Measurements from ENCODE around the gene SERPINA6.
"Not testable (repeated sequence)": the region's sequence is repeated elsewhere in the genome, so short reads cannot be mapped to it uniquely, and the experiment has no call there.

SERPINA6 gene

DNA sequence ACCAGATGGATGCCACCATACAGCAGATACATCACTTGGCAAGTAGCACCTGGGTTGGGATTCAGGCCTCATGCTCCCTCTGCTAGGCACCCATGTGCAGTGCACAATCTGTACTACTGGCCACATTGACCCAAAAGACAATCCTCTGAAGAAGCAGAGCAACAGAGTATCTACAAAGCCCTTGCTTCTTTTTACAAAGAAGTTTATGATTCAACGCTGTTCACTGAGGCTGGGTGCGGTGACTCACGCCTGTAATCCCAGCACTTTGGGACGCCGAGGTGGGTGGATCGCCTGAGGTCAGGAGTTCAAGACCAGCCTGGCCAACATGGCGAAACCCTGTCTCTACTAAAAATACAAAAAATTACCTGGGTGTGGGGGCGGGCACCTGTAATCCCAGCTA, 31.1 kb upstream of the SERPINA6 start:
- not testable (repeated sequence) for DNase-seq

GRCh38 chr14:94349276-94349675, 26.1 kb upstream of the SERPINA6 start:
- no peak for DNase-seq

DNA sequence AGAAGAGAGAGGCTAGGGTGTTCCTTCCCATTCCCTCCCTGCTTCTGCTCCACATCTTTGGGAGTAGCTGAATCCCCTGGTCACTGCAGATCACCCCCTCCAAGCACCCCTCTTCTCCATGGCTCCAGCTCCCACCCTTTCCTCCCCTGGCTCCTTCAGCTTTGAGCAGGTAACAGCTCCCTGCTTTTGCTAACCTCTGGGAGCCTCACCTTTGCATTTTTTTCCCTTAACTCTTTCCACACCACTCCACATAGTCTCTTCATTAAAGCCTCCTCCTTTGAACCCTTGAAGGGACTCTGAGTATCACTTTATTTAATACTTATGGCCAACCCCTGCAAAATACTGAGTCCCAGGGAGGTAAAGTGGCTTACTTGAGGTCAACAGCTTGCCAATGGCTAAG, 25.7 kb upstream of the SERPINA6 start:
- DNase-seq = no peak

DNA sequence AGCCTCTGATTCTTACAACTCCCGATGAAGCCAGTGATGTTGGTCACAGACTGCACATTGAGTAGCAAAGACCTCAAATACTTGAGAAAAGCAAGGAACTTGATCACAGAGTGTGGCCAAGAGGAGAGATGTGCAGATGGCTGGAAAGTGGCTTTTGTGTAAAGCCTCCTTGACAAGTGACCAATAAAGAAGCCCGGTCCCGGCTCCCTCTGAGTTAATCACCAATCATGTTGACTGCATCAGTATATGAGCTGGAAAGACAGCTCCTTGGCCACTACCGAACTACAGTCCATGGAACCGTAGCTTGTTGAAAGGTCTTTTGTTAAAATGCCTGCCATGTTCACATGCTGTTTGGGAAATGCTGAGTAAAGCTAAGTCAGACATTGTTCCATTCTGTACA, 23.7 kb upstream of the SERPINA6 start:
- DNase-seq = no peak

- peak; percentile 5 for DNase-seq
Observed at GRCh38 chr14:94346065-94346786, 23.1 kb upstream of the SERPINA6 start.

DNA sequence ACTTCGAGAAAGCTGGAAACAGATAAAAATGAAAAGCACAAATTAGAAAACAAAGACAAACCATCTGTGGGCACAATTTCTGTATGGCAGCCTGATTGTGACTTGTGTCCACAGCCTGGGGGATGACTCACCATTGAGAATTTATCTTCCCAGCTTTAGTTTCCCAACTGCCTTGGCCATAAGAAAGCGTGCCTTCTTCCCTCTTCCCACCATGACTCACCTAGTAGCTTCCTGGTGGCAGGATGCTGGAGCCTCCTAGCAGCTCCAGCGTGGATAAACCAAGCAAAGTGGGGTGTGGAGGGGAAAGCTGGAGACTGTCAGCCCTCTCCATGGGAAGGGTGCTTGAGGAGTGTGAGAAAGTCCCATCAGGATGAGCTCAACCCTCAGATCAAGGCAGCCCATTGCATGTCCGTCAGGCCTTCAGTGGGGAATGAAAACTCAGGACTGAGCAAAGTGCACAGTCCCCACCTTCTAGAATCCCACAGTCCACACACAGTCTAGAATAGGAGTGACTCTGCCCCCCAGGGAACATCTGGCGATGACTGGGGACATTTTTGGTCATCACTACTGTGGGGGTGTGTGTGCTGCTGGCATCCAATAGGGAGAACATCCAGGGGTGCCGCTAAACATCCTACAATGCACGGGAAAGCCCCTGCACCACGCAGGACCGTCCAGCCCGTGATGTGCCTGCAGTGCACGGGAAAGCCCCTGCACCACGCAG, 22.4 kb upstream of the SERPINA6 start:
- no peak for DNase-seq

GRCh38 chr14:94344389-94344788, 21.3 kb upstream of the SERPINA6 start:
- no peak for DNase-seq

- no peak for DNase-seq
Observed at GRCh38 chr14:94343238-94344005, 20.3 kb upstream of the SERPINA6 start.

GRCh38 chr14:94342334-94342934, 19.3 kb upstream of the SERPINA6 start:
- no peak for DNase-seq

DNA sequence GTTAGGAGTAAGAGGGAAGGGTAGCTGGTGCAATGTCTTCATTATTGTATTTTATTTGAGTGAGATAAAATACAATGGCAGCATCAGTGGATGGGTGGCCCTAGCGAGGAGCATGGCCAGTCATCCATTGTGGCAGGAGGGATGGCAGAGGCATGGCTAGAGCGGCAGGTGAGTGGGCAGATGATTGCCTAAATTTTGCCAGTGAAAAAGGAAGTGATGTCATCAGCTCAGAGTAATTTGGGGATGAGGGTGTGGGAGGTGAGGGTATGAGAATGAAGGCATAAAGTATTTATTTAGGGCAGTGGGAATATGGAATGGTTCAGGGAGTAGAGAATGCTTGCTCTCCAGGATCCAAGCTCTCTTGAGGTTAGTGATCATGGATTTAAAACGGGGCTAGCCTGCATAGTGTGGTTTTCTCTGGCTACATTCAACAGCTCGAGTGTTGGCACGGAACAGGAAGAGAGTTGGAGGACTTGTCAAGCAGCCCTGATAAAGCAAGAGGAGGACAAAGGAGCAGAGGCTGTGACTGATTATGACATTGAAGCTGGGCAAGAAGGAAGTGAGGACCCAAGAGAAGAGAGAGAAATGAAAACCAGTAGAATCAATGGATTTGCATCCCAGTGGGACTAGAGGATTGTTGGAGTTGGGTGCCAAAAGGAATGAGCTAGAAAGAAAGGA, 18.7 kb upstream of the SERPINA6 start:
- DNase-seq = no peak

GRCh38 chr14:94340533-94340932, 17.4 kb upstream of the SERPINA6 start:
- no peak for DNase-seq

- no peak for DNase-seq
Observed at GRCh38 chr14:94338023-94338422, 14.9 kb upstream of the SERPINA6 start.

- DNase-seq = no peak
Observed at GRCh38 chr14:94337274-94337673, 14.1 kb upstream of the SERPINA6 start.

DNA sequence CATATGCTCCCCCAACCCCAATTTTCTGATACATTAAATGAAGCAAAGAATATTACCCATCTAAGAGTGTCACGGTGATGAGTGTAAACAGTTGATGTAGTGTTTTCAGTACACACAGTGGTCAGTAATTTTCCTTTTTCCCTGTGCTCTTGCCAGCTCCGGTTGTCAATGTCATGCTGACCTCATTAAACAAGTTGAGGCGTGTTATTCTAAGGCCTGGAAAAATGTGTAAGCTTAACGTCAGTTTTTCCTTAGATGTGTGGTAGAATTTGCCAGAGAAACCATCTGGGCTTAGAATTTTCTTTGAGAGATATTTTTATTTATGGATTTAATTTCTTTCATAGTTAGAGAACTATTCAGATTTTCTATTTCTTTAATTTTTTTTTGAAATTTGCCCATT, 11.7 kb upstream of the SERPINA6 start:
- no peak for DNase-seq

DNA sequence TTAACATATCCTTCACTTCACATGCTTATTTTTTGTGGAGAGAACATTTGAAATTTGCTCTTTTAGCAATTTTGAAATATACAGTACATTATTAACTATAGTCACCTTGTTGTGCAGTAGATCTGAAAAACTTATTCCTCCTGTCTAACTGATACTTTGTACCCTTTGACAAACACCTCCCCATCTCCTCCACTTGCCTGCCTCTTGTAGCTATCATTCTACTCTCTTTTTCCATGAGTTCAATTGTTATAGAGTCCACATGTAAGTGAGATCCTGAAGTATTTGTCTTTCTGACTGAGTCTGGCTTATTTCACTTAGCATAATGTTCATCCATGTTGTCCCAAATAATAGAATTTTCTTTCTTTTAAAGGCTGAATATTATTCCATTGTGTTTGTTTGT, 9.5 kb upstream of the SERPINA6 start:
- no peak for DNase-seq

- no peak for DNase-seq
Observed at GRCh38 chr14:94332063-94332583, 9.0 kb upstream of the SERPINA6 start.

- DNase-seq = no peak
Observed at GRCh38 chr14:94331462-94331861, 8.3 kb upstream of the SERPINA6 start.

GRCh38 chr14:94330857-94331256, 7.7 kb upstream of the SERPINA6 start:
- no peak for DNase-seq

DNA sequence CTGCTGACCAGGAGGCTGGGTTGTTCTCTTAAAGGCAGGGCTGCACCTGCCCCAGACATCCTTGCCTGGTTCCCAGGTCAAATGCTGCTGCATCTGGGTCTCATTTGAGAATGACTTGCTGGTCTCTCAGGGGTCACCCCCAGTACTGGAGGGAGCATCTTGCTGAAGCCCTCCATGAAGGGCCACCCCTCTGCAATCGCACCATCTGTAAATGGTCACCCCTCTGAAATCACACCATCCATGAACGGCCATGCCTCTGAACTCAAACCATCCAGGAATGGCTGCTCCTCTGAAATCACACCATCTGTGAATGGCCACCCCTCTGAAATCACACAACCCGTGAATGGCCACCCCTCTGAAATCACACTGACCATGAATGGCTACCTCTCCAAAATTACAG, 7.3 kb upstream of the SERPINA6 start:
- DNase-seq = no peak

DNA sequence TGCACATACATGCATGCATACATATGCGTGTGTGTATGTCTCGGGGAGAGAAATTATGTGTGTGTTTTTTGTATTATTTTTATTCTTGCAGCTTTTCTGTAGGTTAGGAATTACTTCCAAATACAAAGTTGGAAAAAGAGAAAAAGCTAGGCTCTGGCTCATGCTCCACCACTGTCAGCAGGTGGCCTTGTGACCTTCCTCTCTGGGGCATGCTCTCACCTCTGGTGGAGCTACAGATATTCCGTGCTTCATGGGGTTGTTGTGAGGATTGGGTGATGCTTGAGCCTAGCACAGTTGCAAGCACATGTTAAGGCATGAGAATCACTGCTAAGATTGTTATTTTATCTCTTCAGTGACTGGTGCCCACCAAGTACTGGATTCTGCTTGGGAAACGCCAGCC, 6.7 kb upstream of the SERPINA6 start:
- no peak for DNase-seq

DNA sequence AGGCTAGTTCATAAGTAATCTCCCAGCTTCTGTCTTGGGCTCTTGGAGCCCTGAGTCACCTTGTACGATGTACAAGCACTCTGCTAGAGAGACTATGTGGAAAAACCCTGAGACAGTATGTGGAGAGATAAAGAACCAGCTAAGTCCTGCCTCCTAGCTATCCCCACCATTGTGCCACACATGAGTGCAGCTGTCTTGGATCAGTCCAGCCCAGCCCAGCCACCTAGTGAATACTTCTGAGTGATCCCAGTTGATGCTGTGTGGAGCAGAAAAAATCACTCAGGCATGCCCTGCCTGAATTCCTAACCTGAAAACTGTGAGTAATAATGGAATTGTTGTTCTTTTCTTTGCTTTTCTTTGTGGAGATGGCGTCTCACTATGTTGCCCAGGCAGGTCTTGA, 5.1 kb upstream of the SERPINA6 start:
- no peak for DNase-seq

GRCh38 chr14:94321421-94322271, 1.5 kb downstream of the SERPINA6 start:
- DNase-seq = no peak
